Heart left ventricle (tissue), 16 donors: ENCODE measurements around the gene RAP1GAP. TPM values are rescaled to one million over a fixed set of nuclear protein-coding genes. Genes with fewer than 3 reads are reported as not detected.

Experiments used
- ATAC-seq, 4 donors: fragments of 200-7000 bp; cut with Tn5 transposase; one replicate each; pipeline ENCODE4 v1.9.1; 2020 to 2022; ENCODE audit warnings: moderate library complexity in 4 of 4, mild to moderate bottlenecking in 3 of 4, moderate number of reproducible peaks in 1 of 4
- DNase-seq, 5 donors: peaks; one replicate each; pipeline ENCODE4 v3.0.0-alpha.2; 2020
- H3K27ac ChIP-seq, 12 donors: fragments of 200-600 bp; sonication (generic) in 4 of 12; one replicate each; pipeline versions ENCODE4 v1.5.0 to v1.8.0; 2016 to 2022; ENCODE audit warnings: mild to moderate bottlenecking in 2 of 12
- H3K27me3 ChIP-seq, 9 donors: fragments of 200-600 bp; sonication (generic) in 2 of 9; one replicate each; pipeline versions ENCODE4 v1.5.1 to v1.8.0; 2016 to 2022; ENCODE audit warnings: mild to moderate bottlenecking in 3 of 9
- H3K36me3 ChIP-seq, 9 donors: fragments of 200-600 bp; sonication (generic) in 2 of 9; one replicate each; pipeline versions ENCODE4 v1.5.0 to v1.8.0; 2018 to 2022; ENCODE audit warnings: mild to moderate bottlenecking in 2 of 9
- H3K4me1 ChIP-seq, 12 donors: fragments of 200-600 bp; sonication (generic) in 4 of 12; one replicate each; pipeline versions ENCODE4 v1.5.0 to v1.8.0; 2016 to 2022; ENCODE audit warnings: mild to moderate bottlenecking in 3 of 12
- H3K4me3 ChIP-seq, 12 donors: fragments of 200-600 bp; sonication (generic) in 4 of 12; one replicate each; pipeline versions ENCODE4 v1.5.0 to v1.8.0; 2017 to 2022; ENCODE audit warnings: mild to moderate bottlenecking in 9 of 12, moderate library complexity in 4 of 12
- H3K9me3 ChIP-seq, 12 donors: fragments of 200-600 bp; sonication (generic) in 4 of 12; one replicate each; pipeline versions ENCODE4 v1.5.0 to v1.8.0; 2016 to 2022; ENCODE audit warnings: mild to moderate bottlenecking in 1 of 12
- POLR2A ChIP-seq, 2 donors: fragments of 450-650 bp; IDR thresholded peaks; one replicate each; pipeline ENCODE4 v1.6.1; 2017; ENCODE audit warnings: antibody characterized with exemption in 2 of 2, mild to moderate bottlenecking in 2 of 2, moderate library complexity in 2 of 2
- WGBS, 4 donors: extraction: QIAGEN DNeasy Blood & Tissue Kit in 2 of 4; methylation state at CpG; one replicate each; pipeline versions ENCODE4 v1.1.5 to v1.1.7; 2013 to 2018; 5-methylcytosine and 5-hydroxymethylcytosine counted together
- intact Hi-C, 10 donors: fragments of 100-400 bp; cut with DNase I; formaldehyde crosslinking; loops; one replicate each; pipeline versions ENCODE4 v1.11.1 to v1.14.2; 2022
- polyA plus RNA-seq, 2 donors: library from polyadenylated mRNA; stranded (reverse); fragments of 200-250 nt; gene quantifications; one replicate each; pipeline ENCODE4 v1.2.3, GENCODE V29; 2013
- total RNA-seq, 9 donors: library from RNA; depleted of rRNA in 2 of 9; stranded (reverse); fragments of >200 nt in 2 of 9; fragmentation: NEBNext Ultra II Directional in 3 of 9; extraction: Animal tissue kit (Norgen Biotek cat#: 25700) in 3 of 9; gene quantifications; one replicate each; pipeline versions ENCODE4 v1.1.0 to v1.2.4, GENCODE V29; 2016 to 2023
- TF ChIP-seq, protein P1 (sequence below), 12 donors: fragments of 200-600 bp; sonication (generic) in 4 of 12; IDR thresholded peaks; one replicate each; pipeline versions ENCODE4 v1.5.0 to v1.8.0; 2018 to 2022; ENCODE audit warnings: antibody characterized with exemption in 12 of 12, mild to moderate bottlenecking in 5 of 12
- donor health status: ischemic (EF 13 %, LVEDD 7.1; RV severe dilation, severe dysfunction).
- donor health status: healthy with polysubstance abuse.
- donor health status: DM: no; HTN: yes; CAD: no.
- donor health status: DM: no; HTN: no; CAD: no.
- donor health status: ischemic (EF 25% LVEDD 6.9; RV normal size, moderate dysfunction).
- donor health status: ischemic (EF 25% LVEDD 5.7; RV mildly dilated, moderate dysfunction).
- donor health status: healthy.
- donor health status: DM: yes; HTN: yes; CAD: no.
- donor health status: ischemic (EF 35%, LVEDD 5.7; RV mildly dilated, moderate dysfunction).
- donor health status: nonischemic (EF 11% LVEDD 7.7; RV severe dilation, severe dysfunction).
- donor health status: DM: yes; HTN: yes; CAD: no.
- donor health status: PGD.
- donor health status: ischemic (EF 29% LVEDD 5.4; RV normal size, mild dysfunction).
- donor health status: nonischemic (EF 23%, LVEDD 6.1; RV moderate dilation, normal function).

Gene RAP1GAP
- total and polyA plus RNA-seq, 11 donors = 0.75 to 8.0 (median 3.8) TPM

GRCh38 chr1:21616372-21616771 lies 52.8 kb downstream of the RAP1GAP start:
- ATAC-seq (no peak), DNase-seq (no peak)
- H3K27me3 ChIP-seq = peaks cover 0 to 15% (median 0%) of the 10 kb centered on the region in 9 donors
- H3K4me3 ChIP-seq = no peak overlapping the region
- peaks cover 0 to 18% (median 4%) of the 10 kb centered on the region in 12 donors for H3K4me1 ChIP-seq
- WGBS, 4 donors = 57 to 79% (median 62%) methylated on average over 8 of the region's 8 CpGs
- H3K27ac ChIP-seq = no peak overlapping the region
- intact Hi-C loops = no loop called here
- no peaks in the 10 kb centered on the region for H3K36me3 ChIP-seq
- no peaks in the 10 kb centered on the region for H3K9me3 ChIP-seq
- TF ChIP-seq POLR2A (IDR thresholded peaks at IDR 0.05) = no peak
- TF ChIP-seq, protein P1, sequence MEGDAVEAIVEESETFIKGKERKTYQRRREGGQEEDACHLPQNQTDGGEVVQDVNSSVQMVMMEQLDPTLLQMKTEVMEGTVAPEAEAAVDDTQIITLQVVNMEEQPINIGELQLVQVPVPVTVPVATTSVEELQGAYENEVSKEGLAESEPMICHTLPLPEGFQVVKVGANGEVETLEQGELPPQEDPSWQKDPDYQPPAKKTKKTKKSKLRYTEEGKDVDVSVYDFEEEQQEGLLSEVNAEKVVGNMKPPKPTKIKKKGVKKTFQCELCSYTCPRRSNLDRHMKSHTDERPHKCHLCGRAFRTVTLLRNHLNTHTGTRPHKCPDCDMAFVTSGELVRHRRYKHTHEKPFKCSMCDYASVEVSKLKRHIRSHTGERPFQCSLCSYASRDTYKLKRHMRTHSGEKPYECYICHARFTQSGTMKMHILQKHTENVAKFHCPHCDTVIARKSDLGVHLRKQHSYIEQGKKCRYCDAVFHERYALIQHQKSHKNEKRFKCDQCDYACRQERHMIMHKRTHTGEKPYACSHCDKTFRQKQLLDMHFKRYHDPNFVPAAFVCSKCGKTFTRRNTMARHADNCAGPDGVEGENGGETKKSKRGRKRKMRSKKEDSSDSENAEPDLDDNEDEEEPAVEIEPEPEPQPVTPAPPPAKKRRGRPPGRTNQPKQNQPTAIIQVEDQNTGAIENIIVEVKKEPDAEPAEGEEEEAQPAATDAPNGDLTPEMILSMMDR (IDR thresholded peaks at IDR 0.05) = no peak

- no peak for TF ChIP-seq POLR2A (IDR thresholded peaks at IDR 0.05)
- TF ChIP-seq, protein P1 (IDR thresholded peaks at IDR 0.05) = no peak
- H3K4me1 ChIP-seq = peaks cover 0 to 8% (median 0%) of the 10 kb centered on the region in 12 donors
- H3K27me3 ChIP-seq = no peaks in the 10 kb centered on the region
- no peak overlapping the region for H3K4me3 ChIP-seq
- 89 to 93% (median 89%) methylated on average over 9 to 11 of the region's 11 CpGs for WGBS, 4 donors
- H3K36me3 ChIP-seq = no peaks in the 10 kb centered on the region
- no peak overlapping the region for H3K27ac ChIP-seq
- intact Hi-C loops = no loop called here
- H3K9me3 ChIP-seq = no peaks in the 10 kb centered on the region
- no peak for DNase-seq
- ATAC-seq = no peak
Measured at GRCh38 chr1:21614419-21615115, 54.6 kb downstream of the RAP1GAP start.

DNA sequence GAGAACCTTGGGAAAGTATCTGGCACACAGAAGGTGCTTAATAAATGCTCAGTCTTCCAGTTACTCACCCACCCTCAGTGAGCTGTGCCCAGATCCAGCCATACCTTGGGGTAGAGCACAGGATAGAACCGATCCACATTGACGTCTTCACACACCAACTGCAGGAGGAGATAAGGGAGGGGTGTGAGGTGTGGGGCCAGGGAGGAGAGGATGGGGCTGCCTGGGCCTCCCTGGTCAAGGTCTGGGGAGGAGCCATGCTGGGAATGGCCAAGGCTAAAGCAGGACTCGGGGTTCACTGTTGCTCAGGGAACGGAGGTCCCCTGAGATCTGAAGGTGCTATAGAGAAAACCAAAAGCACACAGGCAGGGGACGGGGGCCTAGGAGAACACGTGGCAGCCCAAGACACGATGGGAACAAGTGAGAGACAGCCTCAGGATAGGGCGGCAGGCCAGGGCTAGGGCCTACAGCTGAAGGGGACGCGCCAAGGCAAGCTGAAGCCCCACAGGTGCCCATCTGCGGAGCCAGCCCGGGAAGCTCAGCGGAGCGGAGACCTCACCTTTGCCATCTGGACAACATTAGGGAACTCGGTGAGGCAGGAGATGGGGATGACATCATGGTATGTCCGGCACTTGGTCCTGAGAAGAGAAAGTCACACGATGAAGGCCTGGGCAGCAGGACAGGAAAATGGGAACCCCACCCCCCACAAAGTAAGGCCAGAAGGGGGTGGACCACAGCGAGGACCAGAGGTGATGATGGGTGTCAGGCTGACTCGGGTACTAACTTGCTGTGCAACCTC lies 55.9 kb downstream of the RAP1GAP start:
- no peak for ATAC-seq

DNA sequence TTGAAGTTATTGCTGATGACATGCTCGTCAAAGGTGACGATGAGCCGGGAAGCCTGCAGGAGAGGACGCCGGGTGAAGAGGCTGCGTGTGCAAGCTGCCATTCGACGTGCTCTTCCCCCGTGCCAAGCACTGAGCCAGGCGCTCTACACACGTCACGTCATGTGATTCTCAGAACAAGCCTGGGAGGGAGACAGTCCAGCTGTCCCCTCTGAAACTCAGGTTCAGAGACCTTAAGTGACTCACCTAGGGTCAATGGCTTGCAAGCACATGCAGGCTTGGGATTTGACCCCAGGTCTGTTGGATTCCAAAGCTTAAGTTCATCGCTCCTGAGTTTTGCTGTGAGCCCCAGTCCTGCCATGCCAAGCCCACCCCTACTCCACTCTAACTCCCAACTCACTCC lies 57.1 kb downstream of the RAP1GAP start:
- TF ChIP-seq, protein P1 (IDR thresholded peaks at IDR 0.05) = no peak
- no peak for TF ChIP-seq POLR2A (IDR thresholded peaks at IDR 0.05)
- H3K4me3 ChIP-seq = no peak overlapping the region
- H3K27me3 ChIP-seq = peaks cover 0 to 8% (median 0%) of the 10 kb centered on the region in 9 donors
- H3K27ac ChIP-seq = no peak overlapping the region
- H3K4me1 ChIP-seq = no peaks in the 10 kb centered on the region
- ATAC-seq (no peak), DNase-seq (no peak)
- no peaks in the 10 kb centered on the region for H3K9me3 ChIP-seq
- no peaks in the 10 kb centered on the region for H3K36me3 ChIP-seq
- 86 to 96% (median 94%) methylated on average over 13 of the region's 13 CpGs for WGBS, 4 donors
- intact Hi-C loops = no loop called here

More for the DNA sequence above, 55.9 kb downstream of the RAP1GAP start:
- no peaks in the 10 kb centered on the region for H3K36me3 ChIP-seq
- WGBS, 4 donors = 80 to 90% (median 81%) methylated on average over 19 of the region's 19 CpGs
- H3K4me3 ChIP-seq = no peak overlapping the region
- no peak overlapping the region for H3K27ac ChIP-seq
- intact Hi-C loops = no loop called here
- H3K4me1 ChIP-seq = no peaks in the 10 kb centered on the region
- TF ChIP-seq, protein P1 (IDR thresholded peaks at IDR 0.05) = no peak
- no peak for TF ChIP-seq POLR2A (IDR thresholded peaks at IDR 0.05)
- no peak for DNase-seq
- H3K9me3 ChIP-seq = no peaks in the 10 kb centered on the region
- H3K27me3 ChIP-seq = peaks cover 0 to 3% (median 0%) of the 10 kb centered on the region in 9 donors
